IMR-90 (cell line): ENCODE data around the gene FAM8A1. TPM values are rescaled to one million over a fixed set of nuclear protein-coding genes. Genes with fewer than 3 reads are reported as not detected.
A peak's percentile ranks its signal among the peaks of the same experiment; 100 is the strongest.

Source experiments
- ATAC-seq: fragments of 200-7000 bp; cut with Tn5 transposase; 2 replicates; pipeline ENCODE4 v1.9.1; 2020; ENCODE audit warnings: low read depth, mild to moderate bottlenecking, moderate library complexity
- BruUV-seq: library from RNA; stranded (reverse); fragments of 400-500 nt; replicated peaks from 2 replicates; lab custom pipeline; 2021; lab: Mats Ljungman, UMichigan
- CTCF ChIA-PET: fragments of 300-600 bp; formaldehyde crosslinking; extraction: SDS; loops from one replicate; lab custom pipeline; 2021; ENCODE audit warnings: antibody characterized with exemption; lab: Yijun Ruan, JAX
- POLR2A ChIA-PET: fragments of 300-600 bp; sonication (Branson Sonifier 250); formaldehyde crosslinking; loops from one replicate; lab custom pipeline; 2022; ENCODE audit warnings: antibody characterized with exemption; ENCODE audit not compliant: unreplicated experiment; lab: Charles Lee
- DNase-seq: peaks from one replicate; pipeline ENCODE4 v3.0.0; 2013
- H2AFZ ChIP-seq: replicated peaks from 2 replicates; pipeline ENCODE3; 2013; ENCODE audit warnings: low read length, mild to moderate bottlenecking; ENCODE audit not compliant: poor library complexity
- H2AK5ac ChIP-seq: 2 replicates; pipeline ENCODE4 v1.6.1; 2013; ENCODE audit warnings: low read depth, low read length, inconsistent platforms
- H2AK9ac ChIP-seq: replicated peaks from 2 replicates; pipeline ENCODE3; 2013; ENCODE audit warnings: mild to moderate bottlenecking, low read depth, low read length, moderate library complexity; ENCODE audit not compliant: poor library complexity
- H2BK120ac ChIP-seq: 2 replicates; pipeline ENCODE4 v1.6.1; 2013; ENCODE audit warnings: low read depth, low read length, inconsistent platforms
- H2BK15ac ChIP-seq: 3 replicates; pipeline ENCODE4 v1.6.1; 2013; ENCODE audit warnings: low read depth, low read length, inconsistent platforms
- H2BK20ac ChIP-seq: 2 replicates; pipeline ENCODE4 v1.6.1; 2013; ENCODE audit warnings: low read depth, mild to moderate bottlenecking, inconsistent platforms, low read length, moderate library complexity
- H2BK5ac ChIP-seq: 2 replicates; pipeline ENCODE4 v1.6.1; 2013; ENCODE audit warnings: mild to moderate bottlenecking, low read depth, low read length, inconsistent platforms; ENCODE audit not compliant: poor library complexity, severe bottlenecking
- H3K14ac ChIP-seq: replicated peaks from 2 replicates; pipeline ENCODE4 v1.6.1; 2013; ENCODE audit warnings: low read depth, low read length, inconsistent platforms
- H3K18ac ChIP-seq: 2 replicates; pipeline ENCODE4 v1.6.1; 2013; ENCODE audit warnings: low read depth, low read length, control low read depth
- H3K23ac ChIP-seq: 2 replicates; pipeline ENCODE4 v1.6.1; 2013; ENCODE audit warnings: low read depth, low read length, inconsistent platforms
- H3K27ac ChIP-seq: 2 replicates; pipeline ENCODE4 v1.5.1; 2013; ENCODE audit warnings: mild to moderate bottlenecking, control low read depth, low read length; ENCODE audit not compliant: insufficient read depth
- H3K27me3 ChIP-seq: 2 replicates; pipeline ENCODE4 v1.6.1; 2013; ENCODE audit warnings: low read length; ENCODE audit not compliant: control insufficient read depth, insufficient read depth
- H3K36me3 ChIP-seq: 2 replicates; pipeline ENCODE4 v1.6.1; 2013; ENCODE audit warnings: low read length, mixed read lengths; ENCODE audit not compliant: control insufficient read depth, insufficient read depth
- H3K4ac ChIP-seq: 2 replicates; pipeline ENCODE4 v1.6.1; 2013; ENCODE audit warnings: low read depth, low read length, inconsistent platforms
- H3K4me1 ChIP-seq: 2 replicates; pipeline ENCODE4 v1.6.1; 2013; ENCODE audit warnings: low read length, mixed read lengths; ENCODE audit not compliant: control insufficient read depth, insufficient read depth
- H3K4me2 ChIP-seq: 2 replicates; pipeline ENCODE4 v1.6.1; 2013; ENCODE audit warnings: low read depth, mild to moderate bottlenecking, control low read depth, low read length, moderate library complexity
- H3K4me3 ChIP-seq: 2 replicates; pipeline ENCODE4 v1.5.1; 2013; ENCODE audit warnings: low read depth, mild to moderate bottlenecking, control low read depth, low read length, moderate library complexity; ENCODE audit not compliant: insufficient read depth
- H3K56ac ChIP-seq: 2 replicates; pipeline ENCODE4 v1.6.1; 2013; ENCODE audit warnings: low read length, inconsistent platforms; ENCODE audit not compliant: insufficient read depth; ENCODE audit errors: extremely low read depth
- H3K79me1 ChIP-seq, 2 experiments: 2 replicates each; pipeline ENCODE4 v1.6.1; 2013; ENCODE audit warnings: low read length in 2 of 2, inconsistent platforms in 1 of 2, low read depth in 1 of 2
- H3K9ac ChIP-seq: 2 replicates; pipeline ENCODE4 v1.6.1; 2013; ENCODE audit warnings: low read depth, low read length, control low read depth
- H3K9me1 ChIP-seq: 2 replicates; pipeline ENCODE4 v1.6.1; 2013; ENCODE audit warnings: low read length, inconsistent platforms; ENCODE audit not compliant: insufficient read depth
- H3K9me3 ChIP-seq: 2 replicates; pipeline ENCODE4 v1.6.1; 2013; ENCODE audit warnings: low read length; ENCODE audit not compliant: control insufficient read depth, insufficient read depth
- H4K20me1 ChIP-seq: 2 replicates; pipeline ENCODE4 v1.6.1; 2013; ENCODE audit warnings: low read length, inconsistent platforms; ENCODE audit not compliant: insufficient read depth
- H4K5ac ChIP-seq: 2 replicates; pipeline ENCODE4 v1.6.1; 2013; ENCODE audit warnings: mild to moderate bottlenecking, low read depth, low read length, control low read depth
- H4K8ac ChIP-seq, 2 experiments: 2 replicates each; pipeline ENCODE4 v1.6.1; 2013; ENCODE audit warnings: low read depth in 2 of 2, low read length in 2 of 2, control low read depth in 1 of 2, inconsistent platforms in 1 of 2
- H4K91ac ChIP-seq: 2 replicates; pipeline ENCODE4 v1.6.1; 2013; ENCODE audit warnings: low read depth, low read length, inconsistent platforms; ENCODE audit not compliant: insufficient read depth
- FOS ChIP-seq: fragments of 150-350 bp; IDR thresholded peaks from 2 replicates; pipeline ENCODE4 v1.6.1; 2016; ENCODE audit warnings: low read depth, low read length
- MAFK ChIP-seq: IDR thresholded peaks from 2 replicates; pipeline ENCODE4 v1.6.1; 2012; ENCODE audit warnings: low read depth, low read length, improper control_type of control experiment
- MAZ ChIP-seq: IDR thresholded peaks from 2 replicates; pipeline ENCODE4 v1.6.1; 2012; ENCODE audit warnings: low read depth, mild to moderate bottlenecking, low read length, improper control_type of control experiment, moderate library complexity, borderline replicate concordance
- MXI1 ChIP-seq: IDR thresholded peaks from 2 replicates; pipeline ENCODE4 v1.6.1; 2012; ENCODE audit warnings: low read depth, mild to moderate bottlenecking, low read length, moderate library complexity, borderline replicate concordance
- NFE2L2 ChIP-seq: fragments of 150-350 bp; IDR thresholded peaks from 2 replicates; pipeline ENCODE4 v1.6.1; 2016; ENCODE audit warnings: low read depth, mild to moderate bottlenecking, low read length
- POLR2A ChIP-seq: IDR thresholded peaks from 2 replicates; pipeline ENCODE4 v1.6.1; 2012; ENCODE audit warnings: mild to moderate bottlenecking, low read depth, low read length
- RAD21 ChIP-seq: IDR thresholded peaks from 2 replicates; pipeline ENCODE4 v1.6.1; 2012; ENCODE audit warnings: low read length, improper control_type of control experiment
- WGBS, 2 experiments: methylation state at CpG; one replicate each; pipeline versions ENCODE4 v1.1.5 to v1.1.7; 2013; ENCODE audit warnings: missing lambda C conversion rate in 2 of 2; ENCODE audit not compliant: insufficient read length in 1 of 2; ENCODE audit errors: extremely low coverage in 2 of 2; 5-methylcytosine and 5-hydroxymethylcytosine counted together
- dilution Hi-C: fragments of 300-500 bp; cut with HindIII; formaldehyde crosslinking; loops from one replicate; pipeline ENCODE4 v1.14.3; 2018; ENCODE audit warnings: low sequenced_read_pairs; ENCODE audit not compliant: unreplicated experiment
- in situ Hi-C: fragments of 300-500 bp; cut with MboI; formaldehyde crosslinking; loops from 3 replicates; pipeline ENCODE4 v1.14.3; 2019; ENCODE audit warnings: low sequenced_read_pairs, inconsistent platforms, mixed read lengths
- intact Hi-C: fragments of 100-400 bp; cut with micrococcal nuclease; formaldehyde crosslinking; loops from 2 replicates; pipeline ENCODE4 v1.10.0; 2022
- polyA plus RNA-seq, 3 experiments: library from polyadenylated mRNA; depleted of rRNA; stranded (reverse); fragments of >200 nt; gene quantifications; 2 replicates each; pipeline ENCODE4 v1.2.3, GENCODE V29; 2012; ENCODE audit warnings: low replicate concordance in 1 of 3
- total RNA-seq: library from RNA; depleted of rRNA; stranded (reverse); fragments of >200 nt; gene quantifications from 2 replicates; pipeline ENCODE4 v1.2.3, GENCODE V29; 2012
- TF ChIP-seq, protein P1 (sequence below): conservative IDR thresholded peaks from 2 replicates; pipeline ENCODE4 v1.5.1; 2012; ENCODE audit warnings: mild to moderate bottlenecking, low read depth, low read length, improper control_type of control experiment

Gene FAM8A1
- total and polyA plus RNA-seq, 2 of the 4 experiments (the other 2 are of a cell fraction): 8.1 to 8.2 TPM

DNA sequence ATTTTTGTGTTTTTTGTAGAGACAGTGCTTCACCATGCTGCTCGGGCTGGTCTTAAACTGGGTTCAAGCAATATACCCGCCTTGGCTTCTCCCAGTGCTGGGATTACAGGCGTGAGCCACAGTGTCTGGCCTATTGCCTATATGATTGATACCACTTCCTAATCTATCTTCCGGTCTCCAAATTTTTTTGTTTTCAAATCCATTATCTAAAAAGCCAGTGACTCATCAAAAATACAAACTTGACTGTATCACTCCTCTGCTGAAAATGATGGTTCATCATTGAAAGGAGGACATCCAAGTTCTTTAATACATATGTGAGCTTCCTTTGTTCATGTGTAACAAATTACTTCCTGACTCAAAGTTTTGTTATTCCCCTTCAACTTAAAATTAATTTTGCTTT lies 35.5 kb downstream of the FAM8A1 start:
- no peak for TF ChIP-seq POLR2A
- no peak for TF ChIP-seq FOS
- TF ChIP-seq, protein P1, sequence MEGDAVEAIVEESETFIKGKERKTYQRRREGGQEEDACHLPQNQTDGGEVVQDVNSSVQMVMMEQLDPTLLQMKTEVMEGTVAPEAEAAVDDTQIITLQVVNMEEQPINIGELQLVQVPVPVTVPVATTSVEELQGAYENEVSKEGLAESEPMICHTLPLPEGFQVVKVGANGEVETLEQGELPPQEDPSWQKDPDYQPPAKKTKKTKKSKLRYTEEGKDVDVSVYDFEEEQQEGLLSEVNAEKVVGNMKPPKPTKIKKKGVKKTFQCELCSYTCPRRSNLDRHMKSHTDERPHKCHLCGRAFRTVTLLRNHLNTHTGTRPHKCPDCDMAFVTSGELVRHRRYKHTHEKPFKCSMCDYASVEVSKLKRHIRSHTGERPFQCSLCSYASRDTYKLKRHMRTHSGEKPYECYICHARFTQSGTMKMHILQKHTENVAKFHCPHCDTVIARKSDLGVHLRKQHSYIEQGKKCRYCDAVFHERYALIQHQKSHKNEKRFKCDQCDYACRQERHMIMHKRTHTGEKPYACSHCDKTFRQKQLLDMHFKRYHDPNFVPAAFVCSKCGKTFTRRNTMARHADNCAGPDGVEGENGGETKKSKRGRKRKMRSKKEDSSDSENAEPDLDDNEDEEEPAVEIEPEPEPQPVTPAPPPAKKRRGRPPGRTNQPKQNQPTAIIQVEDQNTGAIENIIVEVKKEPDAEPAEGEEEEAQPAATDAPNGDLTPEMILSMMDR: no peak
- TF ChIP-seq MAZ: no peak
- no peak for TF ChIP-seq MAFK
- peak; percentile 46; the same call in 1 of the 2 replicates for TF ChIP-seq NFE2L2
- TF ChIP-seq MXI1: no peak
- TF ChIP-seq RAD21: no peak
- Histone ChIP-seq H2BK20ac (no peak overlapping the region), H3K4me2 (no peak overlapping the region), H2BK5ac (no peak overlapping the region), H2BK15ac (no peak overlapping the region), H2AFZ (no peak overlapping the region), H3K23ac (no peak overlapping the region), H3K4me1 (0 out of 2 replicates have a peak, but pooled peaks cover 2% of the 10 kb centered on the region), H3K9me3 (no peaks in the 10 kb centered on the region), H3K18ac (no peak overlapping the region), H3K56ac (no peak overlapping the region), H2AK5ac (no peak overlapping the region), H3K14ac (no peak overlapping the region), H3K27ac (no peak overlapping the region), H4K91ac (no peak overlapping the region), H3K79me1 (peaks cover 18 to 55% of the 10 kb centered on the region in 2 experiments), H4K5ac (no peak overlapping the region), H2BK120ac (no peak overlapping the region), H3K4me3 (no peak overlapping the region), H3K36me3 (peaks cover 23% of the 10 kb centered on the region), H4K8ac (no peak overlapping the region), H4K20me1 (peaks cover 8% of the 10 kb centered on the region), H3K4ac (no peak overlapping the region), H3K27me3 (no peaks in the 10 kb centered on the region), H3K9ac (no peak overlapping the region), H3K9me1 (peaks cover 11% of the 10 kb centered on the region; the same call in 1 of the 2 replicates), H2AK9ac (no peak overlapping the region)
- DNase-seq (peak; percentile 20), ATAC-seq (no peak)
- BruUV-seq: no TSS peak
- intact Hi-C loops (loop anchor here (5.0 kb wide), 1 partner anchor 42 kb away; no protein-coding TSS in a partner anchor), in situ Hi-C loops (no loop called here), dilution Hi-C loops (no loop called here)
- POLR2A ChIA-PET: interaction anchor here (0.6 kb wide), 1 partner anchor 77 kb away, joined by 4 read pairs; no protein-coding TSS in a partner anchor
- CTCF ChIA-PET: no interaction called here
- WGBS, 2 experiments: 100% methylated on average over 1 of the region's 4 CpGs; no CpG with 5 or more reads in 1 of the 2 experiments
